A673 (cell line): ENCODE measurements around the gene TMEM255B. TPM values are rescaled to one million over a fixed set of nuclear protein-coding genes. Genes with fewer than 3 reads are reported as not detected.
A peak's percentile ranks its signal among the peaks of the same experiment; 100 is the strongest.

Experiments
- BruUV-seq: library from RNA; stranded (reverse); fragments of 400-500 nt; replicated peaks from 2 replicates; lab custom pipeline; 2021; lab: Mats Ljungman, UMichigan
- CTCF ChIA-PET: fragments of 300-600 bp; sonication (Branson Sonifier 250); formaldehyde crosslinking; loops from one replicate; lab custom pipeline; 2022; ENCODE audit warnings: antibody characterized with exemption; lab: Charles Lee
- POLR2A ChIA-PET: fragments of 300-600 bp; sonication (Branson Sonifier 250); formaldehyde crosslinking; loops from one replicate; lab custom pipeline; 2022; ENCODE audit warnings: antibody characterized with exemption; ENCODE audit not compliant: low non-redundant PET; lab: Charles Lee
- DNase-seq: peaks from one replicate; pipeline ENCODE4 v3.0.0-alpha.2; 2015; ENCODE audit warnings: low spot score
- H3K27ac ChIP-seq: fragments of 200-600 bp; sonication (generic); 2 replicates; pipeline ENCODE4 v1.5.1; 2016; ENCODE audit warnings: mixed run types, low read depth, mild to moderate bottlenecking, mixed read lengths, antibody characterized with exemption, low read length; ENCODE audit not compliant: poor library complexity, severe bottlenecking
- H3K27me3 ChIP-seq: fragments of 200-600 bp; sonication (generic); replicated peaks from 2 replicates; pipeline ENCODE4 v1.6.1; 2017; ENCODE audit warnings: mixed run types, low read depth, mild to moderate bottlenecking, mixed read lengths, antibody characterized with exemption, low read length; ENCODE audit not compliant: insufficient read depth, poor library complexity
- H3K36me3 ChIP-seq: fragments of 200-600 bp; sonication (generic); 2 replicates; pipeline ENCODE4 v1.6.1; 2016; ENCODE audit warnings: mixed run types, mild to moderate bottlenecking, mixed read lengths, antibody characterized with exemption, low read length; ENCODE audit not compliant: insufficient read depth, poor library complexity, severe bottlenecking
- H3K4me1 ChIP-seq: fragments of 200-600 bp; sonication (generic); 2 replicates; pipeline ENCODE4 v1.6.1; 2017; ENCODE audit warnings: mixed run types, mild to moderate bottlenecking, mixed read lengths, antibody characterized with exemption, low read length; ENCODE audit not compliant: insufficient read depth, poor library complexity, severe bottlenecking
- H3K4me3 ChIP-seq: fragments of 200-600 bp; sonication (generic); 2 replicates; pipeline ENCODE4 v1.5.1; 2016; ENCODE audit warnings: low read depth, mixed run types, mild to moderate bottlenecking, mixed read lengths, low read length; ENCODE audit not compliant: poor library complexity, severe bottlenecking
- H3K9me3 ChIP-seq: fragments of 200-600 bp; sonication (generic); 2 replicates; pipeline ENCODE4 v1.6.1; 2016; ENCODE audit warnings: mixed run types, low read depth, mild to moderate bottlenecking, mixed read lengths, antibody characterized with exemption, low read length; ENCODE audit not compliant: poor library complexity, severe bottlenecking
- CTCF ChIP-seq: fragments of 300-800, 200-600 bp; sonication (generic); conservative IDR thresholded peaks from 2 replicates; pipeline ENCODE4 v1.5.1; 2017; ENCODE audit warnings: low read depth, mild to moderate bottlenecking, antibody characterized with exemption, low read length, moderate library complexity, mixed read lengths
- EZH2 ChIP-seq: fragments of 200-600 bp; sonication (generic); IDR thresholded peaks from 2 replicates; pipeline ENCODE4 v1.6.1; 2017; ENCODE audit warnings: borderline replicate concordance, low read depth, mild to moderate bottlenecking, mixed read lengths, antibody characterized with exemption, low read length; ENCODE audit not compliant: poor library complexity, severe bottlenecking
- intact Hi-C: fragments of 100-400 bp; cut with micrococcal nuclease; formaldehyde crosslinking; loops from one replicate; pipeline ENCODE4 v1.10.0; 2022; ENCODE audit not compliant: unreplicated experiment
- total RNA-seq: library from RNA; stranded (reverse); gene quantifications from 2 replicates; pipeline ENCODE4 v1.2.3, GENCODE V29; 2021

The TMEM255B gene
- total RNA-seq, 1 experiment from 2014 or later: 0.06 TPM

- intact Hi-C loops: no loop called here
- Histone ChIP-seq H3K4me3 (no peak overlapping the region), H3K36me3 (no peaks in the 10 kb centered on the region), H3K27ac (no peak overlapping the region), H3K27me3 (no peaks in the 10 kb centered on the region), H3K4me1 (no peaks in the 10 kb centered on the region), H3K9me3 (no peaks in the 10 kb centered on the region)
- DNase-seq: no peak
- CTCF ChIA-PET: no interaction called here
- TF ChIP-seq CTCF (no peak), EZH2 (no peak)
- POLR2A ChIA-PET: no interaction called here
- BruUV-seq: no TSS peak
Measured at GRCh38 chr13:113813749-113814434, 54.9 kb downstream of the TMEM255B start.

- TF ChIP-seq CTCF: no peak
- TF ChIP-seq EZH2: no peak
- no peaks in the 10 kb centered on the region for H3K36me3 ChIP-seq
- no peak for DNase-seq
- CTCF ChIA-PET: no interaction called here
- H3K4me1 ChIP-seq: no peaks in the 10 kb centered on the region
- H3K27ac ChIP-seq: no peak overlapping the region
- H3K4me3 ChIP-seq: no peak overlapping the region
- POLR2A ChIA-PET: no interaction called here
- no TSS peak for BruUV-seq
- no peaks in the 10 kb centered on the region for H3K27me3 ChIP-seq
- intact Hi-C loops: no loop called here
- H3K9me3 ChIP-seq: no peaks in the 10 kb centered on the region
Measured at GRCh38 chr13:113814435-113814821, 55.4 kb downstream of the TMEM255B start.

GRCh38 chr13:113815151-113816058, 56.4 kb downstream of the TMEM255B start:
- Histone ChIP-seq H3K4me1 (peaks cover 1% of the 10 kb centered on the region), H3K36me3 (no peaks in the 10 kb centered on the region), H3K27me3 (no peaks in the 10 kb centered on the region), H3K9me3 (no peaks in the 10 kb centered on the region), H3K27ac (no peak overlapping the region), H3K4me3 (no peak overlapping the region)
- DNase-seq: peak; percentile 34
- ChIA-PET CTCF (no interaction called here), POLR2A (no interaction called here)
- TF ChIP-seq EZH2 (no peak), CTCF (no peak)
- BruUV-seq: no TSS peak
- intact Hi-C loops: loop anchor here (2.0 kb wide), 1 partner anchor 411 kb away; no protein-coding TSS in a partner anchor
